Activated B cell treated with CpG ODN at 0.5 μM for 24 hours (primary cell): ENCODE results near the gene TSG101. TPM values are rescaled to one million over a fixed set of nuclear protein-coding genes. Genes with fewer than 3 reads are reported as not detected.

Experiments
- ATAC-seq: fragments of 200-7000 bp; cut with Tn5 transposase; one replicate; pipeline ENCODE4 v1.10.0; 2021; ENCODE audit warnings: low read depth, mild to moderate bottlenecking, moderate library complexity
- CTCF ChIA-PET: fragments of 350-600 bp; sonication (Branson Sonifier 250); formaldehyde crosslinking; loops from one replicate; lab custom pipeline; 2021; ENCODE audit warnings: antibody characterized with exemption; lab: Charles Lee
- POLR2A ChIA-PET: fragments of 350-600 bp; sonication (Branson Sonifier 250); formaldehyde crosslinking; loops from one replicate; lab custom pipeline; 2021; ENCODE audit warnings: antibody characterized with exemption; lab: Charles Lee
- DNase-seq: peaks from one replicate; pipeline ENCODE4 v3.0.0; 2022
- H3K27ac Mint-ChIP-seq: one replicate; pipeline ENCODE4 v1.8.0; 2020; ENCODE audit warnings: mixed read lengths
- H3K27me3 Mint-ChIP-seq: one replicate; pipeline ENCODE4 v1.8.0; 2021; ENCODE audit warnings: mixed read lengths
- H3K36me3 Mint-ChIP-seq: one replicate; pipeline ENCODE4 v1.8.0; 2021; ENCODE audit warnings: low read depth, mixed read lengths
- H3K4me1 Mint-ChIP-seq: one replicate; pipeline ENCODE4 v1.8.0; 2021; ENCODE audit warnings: mixed read lengths
- H3K4me3 Mint-ChIP-seq: one replicate; pipeline ENCODE4 v1.8.0; 2020; ENCODE audit warnings: mild to moderate bottlenecking, mixed read lengths
- H3K9me3 Mint-ChIP-seq: one replicate; pipeline ENCODE4 v1.8.0; 2020; ENCODE audit warnings: mixed read lengths
- CTCF ChIP-seq: fragments of 200-600 bp; IDR thresholded peaks from one replicate; pipeline ENCODE4 v1.8.0; 2022; ENCODE audit warnings: antibody characterized with exemption, mild to moderate bottlenecking
- intact Hi-C: fragments of 100-400 bp; cut with micrococcal nuclease; formaldehyde crosslinking; loops from one replicate; pipeline ENCODE4 v1.15.1; 2024
- total RNA-seq: library from RNA; stranded (reverse); gene quantifications from 2 replicates; pipeline ENCODE4 v1.2.3, GENCODE V29; 2022

The TSG101 gene
- total RNA-seq, 1 donor from 2014 or later, result 45.3 TPM

GRCh38 chr11:18490736-18491485, 35.8 kb downstream of the TSG101 start:
- Mint-ChIP-seq H3K9me3 (no peaks in the 10 kb centered on the region), H3K27ac (no peak overlapping the region), H3K4me1 (peaks cover 17% of the 10 kb centered on the region), H3K27me3 (no peaks in the 10 kb centered on the region), H3K36me3 (peaks cover 78% of the 10 kb centered on the region), H3K4me3 (no peak overlapping the region)
- TF ChIP-seq CTCF, result no peak
- intact Hi-C loops, result loop anchor here (10.0 kb wide), 1 partner anchor 166 kb away; the partner anchor contains the start of genes GTF2H1 and HPS5
- DNase-seq (no peak), ATAC-seq (no peak)
- ChIA-PET CTCF (interaction anchor here (1.2 kb wide), 1 partner anchor 247 kb away, joined by 6 read pairs; no protein-coding TSS in a partner anchor), POLR2A (interaction anchor here (1.1 kb wide), 1 partner anchor 97 kb away, joined by 3 read pairs; the partner anchor contains the start of gene LDHA)

- no peak overlapping the region for H3K4me3 Mint-ChIP-seq
- POLR2A ChIA-PET, result interaction anchor here (1.1 kb wide), 1 partner anchor 96 kb away, joined by 3 read pairs; the partner anchor contains the start of gene LDHA
- TF ChIP-seq CTCF, result no peak
Measured at GRCh38 chr11:18490319-18490718, 36.4 kb downstream of the TSG101 start.

GRCh38 chr11:18485913-18486528, 40.7 kb downstream of the TSG101 start:
- H3K27ac Mint-ChIP-seq, result peak overlapping the region; percentile 90
- no peaks in the 10 kb centered on the region for H3K9me3 Mint-ChIP-seq
- ChIA-PET CTCF (interaction anchor here (0.7 kb wide), 1 partner anchor 22 kb away, joined by 3 read pairs; no protein-coding TSS in a partner anchor), POLR2A (interaction anchor here (0.6 to 1.0 kb wide), 3 partner anchors 41 to 126 kb away, joined by 3 to 9 read pairs (median 3); partner anchors contain the start of gene TSG101)
- intact Hi-C loops, result loop anchor here (5.0 kb wide), 2 partner anchors 41 to 244 kb away; partner anchors contain the start of gene TSG101
- ATAC-seq (peak; percentile 98), DNase-seq (peak; percentile 20)
- H3K27me3 Mint-ChIP-seq, result no peaks in the 10 kb centered on the region
- peaks cover 87% of the 10 kb centered on the region for H3K36me3 Mint-ChIP-seq
- H3K4me1 Mint-ChIP-seq, result peaks cover 8% of the 10 kb centered on the region
- peak overlapping the region; percentile 30 for H3K4me3 Mint-ChIP-seq
- TF ChIP-seq CTCF, result no peak

More at GRCh38 chr11:18490319-18490718, 36.4 kb downstream of the TSG101 start:
- peaks cover 77% of the 10 kb centered on the region for H3K36me3 Mint-ChIP-seq
- H3K9me3 Mint-ChIP-seq, result no peaks in the 10 kb centered on the region
- no peak overlapping the region for H3K27ac Mint-ChIP-seq
- intact Hi-C loops, result loop anchor here (10.0 kb wide), 1 partner anchor 166 kb away; the partner anchor contains the start of genes GTF2H1 and HPS5
- H3K4me1 Mint-ChIP-seq, result peaks cover 15% of the 10 kb centered on the region
- no peak for ATAC-seq
- no peak for DNase-seq
- H3K27me3 Mint-ChIP-seq, result no peaks in the 10 kb centered on the region
- CTCF ChIA-PET, result no interaction called here

- no peak overlapping the region for H3K4me3 Mint-ChIP-seq
- H3K4me1 Mint-ChIP-seq, result no peaks in the 10 kb centered on the region
- peaks cover 91% of the 10 kb centered on the region for H3K36me3 Mint-ChIP-seq
- TF ChIP-seq CTCF, result no peak
- ATAC-seq (no peak), DNase-seq (no peak)
- H3K9me3 Mint-ChIP-seq, result no peaks in the 10 kb centered on the region
- no peaks in the 10 kb centered on the region for H3K27me3 Mint-ChIP-seq
- H3K27ac Mint-ChIP-seq, result no peak overlapping the region
- POLR2A ChIA-PET, result no interaction called here
- intact Hi-C loops, result no loop called here
- CTCF ChIA-PET, result no interaction called here
Measured at GRCh38 chr11:18479063-18479462, 47.7 kb downstream of the TSG101 start.

- intact Hi-C loops, result no loop called here
Measured at GRCh38 chr11:18472587-18472986, 54.2 kb downstream of the TSG101 start.

More at GRCh38 chr11:18472587-18472986, 54.2 kb downstream of the TSG101 start:
- no peak for TF ChIP-seq CTCF
- DNase-seq (no peak), ATAC-seq (no peak)
- H3K9me3 Mint-ChIP-seq, result no peaks in the 10 kb centered on the region
- no peaks in the 10 kb centered on the region for H3K27me3 Mint-ChIP-seq
- H3K36me3 Mint-ChIP-seq, result peaks cover 37% of the 10 kb centered on the region
- no peak overlapping the region for H3K4me3 Mint-ChIP-seq
- H3K27ac Mint-ChIP-seq, result no peak overlapping the region
- ChIA-PET POLR2A (no interaction called here), CTCF (interaction anchor here (0.6 kb wide), 1 partner anchor 307 kb away, joined by 3 read pairs; no protein-coding TSS in a partner anchor)
- H3K4me1 Mint-ChIP-seq, result no peaks in the 10 kb centered on the region
